Spinal cord (tissue), 10 donors: Measurements from ENCODE around the gene MARS1. TPM values are rescaled to one million over a fixed set of nuclear protein-coding genes. Genes with fewer than 3 reads are reported as not detected.

Source experiments
- DNase-seq, 6 donors: peaks; one replicate each; pipeline versions ENCODE4 v3.0.0 to v3.0.0-alpha.2; 2013 to 2015; ENCODE audit warnings: low spot score in 6 of 6, low read depth in 4 of 6
- H3K27ac ChIP-seq: one replicate; pipeline ENCODE4 v1.5.1; 2013; ENCODE audit warnings: low read depth, low read length, control low read depth
- H3K27me3 ChIP-seq: one replicate; pipeline ENCODE4 v1.6.1; 2013; ENCODE audit warnings: low read length; ENCODE audit not compliant: control insufficient read depth, insufficient read depth
- H3K36me3 ChIP-seq: one replicate; pipeline ENCODE4 v1.6.1; 2013; ENCODE audit warnings: low read length; ENCODE audit not compliant: control insufficient read depth, insufficient read depth
- H3K4me1 ChIP-seq: one replicate; pipeline ENCODE4 v1.6.1; 2013; ENCODE audit warnings: low read length; ENCODE audit not compliant: control insufficient read depth, insufficient read depth
- H3K4me3 ChIP-seq: one replicate; pipeline ENCODE4 v1.5.1; 2013; ENCODE audit warnings: low read depth, low read length, control low read depth
- H3K9me3 ChIP-seq: one replicate; pipeline ENCODE4 v1.6.1; 2013; ENCODE audit warnings: low read length; ENCODE audit not compliant: control insufficient read depth, insufficient read depth
- WGBS: methylation state at CpG from one replicate; pipeline ENCODE4 v1.1.5; 2013; ENCODE audit warnings: missing lambda C conversion rate; ENCODE audit not compliant: insufficient coverage; 5-methylcytosine and 5-hydroxymethylcytosine counted together
- polyA plus RNA-seq, 2 donors: library from polyadenylated mRNA; unstranded; fragments of 120-200 nt; gene quantifications; one replicate each; pipeline ENCODE4 v1.2.1, GENCODE V29; 2013; ENCODE audit not compliant: insufficient read length in 2 of 2
- total RNA-seq, 2 donors: library from RNA; depleted of rRNA in 1 of 2; stranded (reverse); fragments of 120-200 nt in 1 of 2; fragments of >200 nt in 1 of 2; gene quantifications; one replicate each; pipeline versions ENCODE4 v1.2.3 to v1.2.4, GENCODE V29; 2013 to 2014
- donor health status: healthy.

The MARS1 gene
- total and polyA plus RNA-seq, 4 donors = 68.6 to 203 (median 143) TPM

GRCh38 chr12:57520053-57520818 lies 32.4 kb downstream of the MARS1 start, which contains the start of gene DDIT3:
TSS of gene DDIT3 (minus strand) at chr12:57520514. CDS start at chr12:57517406, 3,108 bp downstream.
- peaks cover 36% of the 10 kb centered on the region for H3K36me3 ChIP-seq
- DNase-seq = peak; percentile 92 to 100 (median 98)
- H3K27ac ChIP-seq = peak within 1 kb of the TSS; percentile 100
- peaks cover 55% of the 10 kb centered on the region for H3K4me1 ChIP-seq
- no peaks in the 10 kb centered on the region for H3K27me3 ChIP-seq
- no peaks in the 10 kb centered on the region for H3K9me3 ChIP-seq
- peak within 1 kb of the TSS; percentile 91 for H3K4me3 ChIP-seq
- 0% methylated on average over 38 of the region's 52 CpGs for WGBS

DNA sequence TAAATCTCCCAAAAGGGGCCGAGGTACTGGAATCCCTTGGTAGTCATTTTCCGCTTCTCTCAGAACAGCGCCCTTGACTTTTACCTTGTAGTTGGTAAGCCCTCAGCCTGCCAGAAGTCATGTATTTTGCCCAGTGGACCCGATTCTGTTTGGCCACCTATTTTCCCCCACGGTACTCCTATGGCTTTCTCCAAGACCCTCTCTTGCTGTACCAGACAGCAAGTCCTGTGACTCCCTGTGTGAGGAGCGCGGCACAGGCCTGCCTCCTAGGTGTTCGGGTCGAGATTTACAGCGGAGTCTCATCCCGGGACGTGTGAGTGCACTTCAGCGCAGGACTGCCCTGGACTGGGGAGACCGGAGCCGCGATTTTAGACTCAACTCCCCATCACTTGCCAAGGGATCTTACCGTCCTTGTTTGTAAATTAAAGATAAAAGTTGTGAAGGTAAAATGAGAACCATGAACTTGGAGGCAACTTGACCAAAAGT lies 33.7 kb downstream of the MARS1 start:
- peak overlapping the region; percentile 79 for H3K4me3 ChIP-seq
- peaks cover 66% of the 10 kb centered on the region for H3K4me1 ChIP-seq
- WGBS = 36% methylated on average over 5 of the region's 17 CpGs
- H3K36me3 ChIP-seq = peaks cover 40% of the 10 kb centered on the region
- no peaks in the 10 kb centered on the region for H3K9me3 ChIP-seq
- DNase-seq = peak in 3 of 6 donors; percentile 13 to 60 (median 57)
- peak overlapping the region; percentile 100 for H3K27ac ChIP-seq
- no peaks in the 10 kb centered on the region for H3K27me3 ChIP-seq

DNA sequence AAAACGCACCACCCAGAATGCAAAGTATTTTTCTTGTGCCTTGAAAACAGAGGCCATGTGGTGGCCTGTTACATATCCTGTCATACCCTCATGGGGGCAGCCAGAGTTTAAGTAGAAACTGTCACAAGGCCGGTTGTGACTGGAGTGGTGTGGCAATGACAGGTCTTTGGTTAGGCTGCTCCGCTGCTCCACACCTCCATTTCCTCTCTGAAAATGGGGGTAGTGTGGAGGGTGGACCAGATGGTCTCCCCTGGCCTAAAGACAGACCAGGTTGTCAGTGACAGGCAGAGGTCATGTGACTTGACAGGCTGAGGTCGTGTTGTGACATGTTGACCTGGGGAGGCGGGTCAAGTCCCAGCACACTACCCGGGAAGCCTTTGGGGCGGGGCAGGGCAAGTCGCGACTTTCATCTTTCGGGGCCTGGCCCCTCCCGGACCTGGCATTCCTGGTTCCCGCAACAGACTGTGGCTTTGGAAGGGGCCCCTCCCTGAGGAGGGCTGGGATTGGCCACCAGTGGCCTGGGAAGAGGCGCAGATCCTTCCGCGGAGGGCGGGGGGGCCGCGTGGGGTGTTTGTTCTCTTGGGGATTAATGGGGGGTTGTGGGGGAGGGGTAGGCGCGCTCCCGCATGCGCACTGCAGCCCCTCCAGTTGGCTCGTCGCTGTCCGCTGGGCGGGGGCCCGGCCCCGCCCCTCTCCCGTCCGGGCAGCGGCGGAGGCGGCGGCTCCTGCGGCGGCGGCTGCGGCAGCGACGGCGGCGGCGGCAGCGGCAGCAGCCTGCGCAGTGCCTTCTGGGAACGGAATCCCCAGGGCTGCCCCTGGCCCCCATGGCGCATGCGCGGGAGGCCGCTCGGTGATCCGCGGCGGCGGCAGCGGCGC lies 34.4 kb downstream of the MARS1 start, which contains the start of gene MBD6:
MBD6 (plus strand) TSS at position 814 of the 876 bp plus-strand sequence. CDS start 1,480 bp downstream, outside the sequence.
- peak; percentile 50 to 94 (median 73) for DNase-seq
- Histone ChIP-seq H3K27me3 (no peaks in the 10 kb centered on the region), H3K36me3 (peaks cover 40% of the 10 kb centered on the region), H3K27ac (peak within 1 kb of the TSS; percentile 100), H3K9me3 (no peaks in the 10 kb centered on the region), H3K4me3 (peak within 1 kb of the TSS; percentile 79), H3K4me1 (peaks cover 66% of the 10 kb centered on the region)
- WGBS = 1% methylated on average over 54 of the region's 57 CpGs

DNA sequence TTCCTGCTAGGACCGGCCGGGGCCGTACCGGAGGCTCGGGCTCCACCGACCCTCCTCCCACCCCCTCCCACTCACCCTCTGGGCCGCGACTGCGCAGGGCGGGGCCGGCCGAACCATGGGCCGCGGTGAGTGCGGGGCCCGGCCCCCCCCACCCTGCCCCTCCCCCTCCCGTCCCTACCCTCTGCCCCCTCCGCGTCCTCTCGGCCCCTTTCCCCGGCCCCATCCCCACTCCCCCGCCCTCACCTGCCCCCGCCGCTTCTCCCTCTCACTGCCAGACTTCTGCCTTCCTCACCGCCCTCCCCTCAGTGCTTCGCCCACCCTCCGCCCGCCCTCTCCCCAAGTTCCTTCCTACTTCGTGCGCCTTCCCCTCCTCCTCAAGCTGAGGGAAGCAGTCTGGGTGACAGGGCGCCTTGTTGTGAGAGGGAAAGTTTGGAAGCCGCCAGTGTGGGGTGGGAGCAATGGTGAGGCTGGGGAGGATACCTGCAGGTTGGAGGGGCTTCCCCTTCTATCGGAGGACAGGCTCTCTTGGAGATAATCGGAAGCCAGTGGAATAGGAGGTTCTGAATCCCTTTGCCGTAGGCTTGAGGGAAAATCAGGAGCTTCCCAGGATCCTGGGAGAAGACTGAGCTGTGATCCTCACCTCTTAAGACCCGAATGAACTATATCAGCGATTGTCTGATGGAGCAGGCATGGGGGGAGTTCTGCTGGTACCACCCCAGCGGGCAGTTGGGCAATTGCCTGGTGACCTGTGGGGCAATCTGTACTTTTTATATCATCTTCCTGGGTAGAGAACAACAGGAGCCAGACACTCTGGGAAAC lies 35.2 kb downstream of the MARS1 start:
- peaks cover 46% of the 10 kb centered on the region for H3K36me3 ChIP-seq
- WGBS = 2% methylated on average over 13 of the region's 38 CpGs
- H3K9me3 ChIP-seq = no peaks in the 10 kb centered on the region
- peak overlapping the region; percentile 79 for H3K4me3 ChIP-seq
- peak overlapping the region; percentile 100 for H3K27ac ChIP-seq
- peak in 3 of 6 donors; percentile 18 to 78 (median 78) for DNase-seq
- no peaks in the 10 kb centered on the region for H3K27me3 ChIP-seq
- peaks cover 66% of the 10 kb centered on the region for H3K4me1 ChIP-seq

GRCh38 chr12:57523706-57524614 lies 36.1 kb downstream of the MARS1 start:
- DNase-seq = no peak
- H3K27me3 ChIP-seq = no peaks in the 10 kb centered on the region
- peaks cover 49% of the 10 kb centered on the region for H3K36me3 ChIP-seq
- H3K9me3 ChIP-seq = no peaks in the 10 kb centered on the region
- peak overlapping the region; percentile 100 for H3K27ac ChIP-seq
- WGBS = 52% methylated on average over 11 of the region's 14 CpGs
- H3K4me3 ChIP-seq = peak overlapping the region; percentile 79
- peaks cover 59% of the 10 kb centered on the region for H3K4me1 ChIP-seq

GRCh38 chr12:57524814-57525614 lies 37.1 kb downstream of the MARS1 start:
- WGBS = 59% methylated on average over 9 of the region's 11 CpGs
- H3K9me3 ChIP-seq = no peaks in the 10 kb centered on the region
- peaks cover 59% of the 10 kb centered on the region for H3K36me3 ChIP-seq
- no peak overlapping the region for H3K27ac ChIP-seq
- peak in 1 of 6 donors; percentile 9 for DNase-seq
- H3K4me1 ChIP-seq = peaks cover 50% of the 10 kb centered on the region
- no peaks in the 10 kb centered on the region for H3K27me3 ChIP-seq
- no peak overlapping the region for H3K4me3 ChIP-seq

DNA sequence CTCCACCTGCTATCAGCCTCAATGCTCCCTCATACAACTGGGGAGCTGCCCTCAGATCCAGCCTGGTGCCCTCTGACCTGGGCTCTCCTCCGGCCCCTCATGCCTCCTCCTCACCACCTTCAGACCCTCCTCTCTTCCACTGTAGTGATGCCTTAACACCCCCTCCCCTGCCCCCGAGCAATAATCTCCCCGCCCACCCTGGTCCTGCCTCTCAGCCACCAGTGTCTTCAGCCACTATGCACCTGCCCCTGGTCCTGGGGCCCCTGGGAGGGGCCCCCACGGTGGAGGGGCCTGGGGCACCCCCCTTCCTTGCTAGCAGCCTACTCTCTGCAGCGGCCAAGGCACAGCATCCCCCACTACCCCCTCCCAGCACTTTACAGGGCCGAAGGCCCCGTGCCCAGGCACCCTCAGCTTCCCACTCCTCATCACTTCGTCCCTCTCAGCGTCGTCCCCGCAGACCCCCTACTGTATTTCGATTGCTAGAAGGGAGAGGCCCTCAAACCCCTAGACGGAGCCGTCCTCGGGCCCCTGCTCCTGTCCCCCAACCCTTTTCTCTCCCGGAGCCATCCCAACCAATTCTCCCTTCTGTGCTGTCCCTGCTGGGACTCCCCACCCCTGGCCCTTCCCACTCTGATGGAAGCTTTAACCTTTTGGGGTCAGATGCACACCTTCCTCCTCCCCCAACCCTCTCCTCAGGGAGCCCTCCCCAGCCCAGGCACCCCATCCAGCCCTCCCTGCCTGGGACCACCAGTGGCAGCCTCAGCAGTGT lies 37.9 kb downstream of the MARS1 start:
- H3K27ac ChIP-seq = no peak overlapping the region
- H3K36me3 ChIP-seq = peaks cover 65% of the 10 kb centered on the region

More for the DNA sequence above, 37.9 kb downstream of the MARS1 start:
- no peaks in the 10 kb centered on the region for H3K27me3 ChIP-seq
- H3K4me3 ChIP-seq = no peak overlapping the region
- peaks cover 48% of the 10 kb centered on the region for H3K4me1 ChIP-seq
- no peaks in the 10 kb centered on the region for H3K9me3 ChIP-seq
- DNase-seq = no peak
- WGBS = 77% methylated on average over 15 of the region's 16 CpGs
